Measurements from ENCODE around the gene INTS11. TPM values are rescaled to one million over a fixed set of nuclear protein-coding genes. Genes with fewer than 3 reads are reported as not detected.

The INTS11 gene
- total RNA-seq, 1 donor from 2014 or later, result 27.1 TPM

DNA sequence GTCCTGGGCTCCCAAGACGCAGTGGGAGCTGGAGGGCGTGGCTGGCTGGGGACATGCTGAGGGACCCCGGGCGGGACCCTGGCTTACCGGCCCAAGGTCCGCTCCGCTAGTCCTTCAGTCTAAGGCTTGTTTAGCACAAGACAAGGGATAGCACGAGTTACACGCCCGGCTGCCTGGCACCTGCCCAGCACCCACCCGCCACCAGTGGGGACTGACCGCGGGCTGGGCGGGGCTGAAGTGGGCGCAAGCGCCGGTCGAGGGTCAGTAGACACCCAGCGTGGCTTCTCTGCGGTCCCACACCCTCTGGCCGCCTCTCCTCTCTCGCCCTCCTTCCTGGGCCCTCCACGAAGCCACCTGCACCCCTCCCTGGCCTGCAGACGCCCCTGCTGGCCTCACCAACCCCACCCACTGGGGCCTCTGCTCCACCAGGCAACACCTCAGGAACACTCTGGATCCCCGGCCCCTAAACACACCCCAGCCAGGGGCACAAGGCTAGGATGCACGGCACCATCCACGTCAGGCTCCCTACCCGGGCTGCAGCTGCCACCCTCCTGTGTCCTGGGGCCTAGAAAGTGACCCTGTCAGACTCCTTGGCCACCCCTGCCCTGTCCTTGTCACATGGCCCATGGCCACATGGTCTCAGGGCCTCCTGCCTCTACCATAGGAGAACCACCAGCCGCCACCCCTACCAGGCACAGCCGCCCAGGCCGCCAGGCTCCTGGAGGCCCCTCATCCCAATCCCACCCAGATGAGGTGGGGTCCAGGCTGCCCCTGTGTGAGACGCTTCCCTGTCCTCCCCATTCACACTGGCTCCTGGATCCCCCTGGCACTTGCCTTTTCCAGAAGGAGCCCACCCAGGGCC is 12.7 kb upstream of the INTS11 start:
- Histone ChIP-seq H3K27me3 (ENCODE audit: control insufficient read depth in 3 of 3, insufficient read depth in 3 of 3, low read length in 3 of 3) (no peaks in the 10 kb centered on the region), H3K27ac (ENCODE audit: low read depth, low read length) (no peak overlapping the region), H3K4me3 (ENCODE audit: low read length in 3 of 3) (no peak overlapping the region), H3K36me3 (ENCODE audit: control insufficient read depth in 3 of 3, insufficient read depth in 3 of 3, low read length in 3 of 3) (peaks cover 33 to 48% (median 41%) of the 10 kb centered on the region in 3 donors), H3K4me1 (ENCODE audit: control insufficient read depth in 3 of 3, insufficient read depth in 3 of 3, low read length in 3 of 3) (peaks cover 0 to 38% (median 16%) of the 10 kb centered on the region in 3 donors), H3K9ac (ENCODE audit: low read depth in 1 of 3, low read length in 3 of 3) (no peak overlapping the region), H3K9me3 (ENCODE audit: control insufficient read depth in 3 of 3, low read length in 3 of 3) (no peaks in the 10 kb centered on the region)

DNA sequence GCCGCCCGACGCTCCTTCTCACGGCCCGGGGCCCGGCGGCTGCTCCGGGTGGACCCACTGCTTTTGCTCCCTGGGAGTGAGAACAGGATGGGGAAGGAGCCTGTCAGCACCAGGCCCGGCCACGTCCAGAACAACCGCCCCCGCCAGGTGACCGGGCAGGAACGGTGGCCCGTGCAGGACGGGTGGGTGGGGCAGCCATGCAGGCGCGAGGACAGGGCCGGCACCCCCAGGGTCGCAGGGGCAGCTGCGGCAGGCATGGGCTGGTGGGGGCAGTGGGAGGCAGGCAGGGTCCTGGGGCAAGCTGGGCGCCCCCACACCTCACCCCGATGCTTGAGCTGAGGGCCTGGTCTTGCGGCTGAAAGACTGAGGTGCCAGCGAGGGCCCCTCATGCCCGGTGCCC is 12.0 kb upstream of the INTS11 start:
- peaks cover 27 to 43% (median 36%) of the 10 kb centered on the region in 3 donors for H3K36me3 ChIP-seq (ENCODE audit: control insufficient read depth in 3 of 3, insufficient read depth in 3 of 3, low read length in 3 of 3)
- H3K9me3 ChIP-seq (ENCODE audit: control insufficient read depth in 3 of 3, low read length in 3 of 3), result no peaks in the 10 kb centered on the region
- H3K4me1 ChIP-seq (ENCODE audit: control insufficient read depth in 3 of 3, insufficient read depth in 3 of 3, low read length in 3 of 3), result peaks cover 0 to 36% (median 17%) of the 10 kb centered on the region in 3 donors
- H3K4me3 ChIP-seq (ENCODE audit: low read length in 3 of 3), result no peak overlapping the region
- no peak overlapping the region for H3K9ac ChIP-seq (ENCODE audit: low read depth in 1 of 3, low read length in 3 of 3)
- H3K27ac ChIP-seq (ENCODE audit: low read depth, low read length), result no peak overlapping the region
- H3K27me3 ChIP-seq (ENCODE audit: control insufficient read depth in 3 of 3, insufficient read depth in 3 of 3, low read length in 3 of 3), result peaks cover 0 to 2% (median 0%) of the 10 kb centered on the region in 3 donors

DNA sequence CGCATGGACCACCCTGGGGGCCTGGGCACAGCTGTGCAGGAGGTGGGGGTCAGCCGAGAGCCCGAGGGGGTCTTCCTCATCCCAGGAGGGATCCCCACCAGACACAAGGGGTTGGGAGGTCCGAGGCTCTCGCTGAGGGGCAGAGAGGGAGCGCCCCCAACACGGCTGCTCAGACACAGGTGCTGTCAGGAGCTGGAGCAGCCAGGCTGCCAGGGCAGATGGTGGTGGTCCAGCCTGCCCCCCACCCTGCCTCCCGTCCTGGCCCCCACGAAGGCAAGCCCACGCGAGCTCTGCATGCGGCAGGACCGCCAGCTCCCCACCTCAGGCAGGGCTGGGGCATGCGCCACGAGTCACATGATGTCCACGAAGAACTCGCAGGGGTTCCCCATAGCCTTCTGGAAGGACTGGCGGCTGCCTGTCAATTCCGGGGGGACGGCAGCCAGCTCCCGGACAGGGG is 11.4 kb upstream of the INTS11 start:
- H3K36me3 ChIP-seq (ENCODE audit: control insufficient read depth in 3 of 3, insufficient read depth in 3 of 3, low read length in 3 of 3), result peaks cover 22 to 37% (median 30%) of the 10 kb centered on the region in 3 donors
- H3K4me1 ChIP-seq (ENCODE audit: control insufficient read depth in 3 of 3, insufficient read depth in 3 of 3, low read length in 3 of 3), result peaks cover 5 to 36% (median 23%) of the 10 kb centered on the region in 3 donors
- no peak overlapping the region for H3K9ac ChIP-seq (ENCODE audit: low read depth in 1 of 3, low read length in 3 of 3)

DNA sequence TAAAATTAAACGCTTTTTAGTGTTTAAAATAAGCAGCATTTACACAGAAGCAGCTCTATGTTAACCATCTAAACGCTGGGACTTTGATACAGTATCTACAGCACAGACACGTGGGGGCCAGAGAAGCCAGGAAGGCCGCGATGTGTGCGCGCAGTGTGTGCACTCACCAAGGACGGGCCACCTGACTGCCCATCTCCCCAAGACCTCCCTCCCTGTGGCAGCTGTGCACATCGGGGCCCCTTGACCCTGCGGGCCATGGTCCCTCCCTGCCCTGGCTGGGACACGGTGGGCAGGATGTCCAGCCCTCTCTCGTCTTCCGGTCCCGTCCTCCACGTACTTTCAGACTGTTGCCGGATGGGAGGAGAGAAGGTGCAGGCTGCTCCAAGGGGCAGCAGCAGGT is 10.8 kb upstream of the INTS11 start:
- Histone ChIP-seq H3K36me3 (ENCODE audit: control insufficient read depth in 3 of 3, insufficient read depth in 3 of 3, low read length in 3 of 3) (peaks cover 16 to 31% (median 25%) of the 10 kb centered on the region in 3 donors), H3K4me1 (ENCODE audit: control insufficient read depth in 3 of 3, insufficient read depth in 3 of 3, low read length in 3 of 3) (peaks cover 10 to 42% (median 29%) of the 10 kb centered on the region in 3 donors), H3K27ac (ENCODE audit: low read depth, low read length) (no peak overlapping the region), H3K4me3 (ENCODE audit: low read length in 3 of 3) (no peak overlapping the region), H3K27me3 (ENCODE audit: control insufficient read depth in 3 of 3, insufficient read depth in 3 of 3, low read length in 3 of 3) (peaks cover 0 to 4% (median 0%) of the 10 kb centered on the region in 3 donors), H3K9me3 (ENCODE audit: control insufficient read depth in 3 of 3, low read length in 3 of 3) (no peaks in the 10 kb centered on the region), H3K9ac (ENCODE audit: low read depth in 1 of 3, low read length in 3 of 3) (no peak overlapping the region)

More for the DNA sequence above, 11.4 kb upstream of the INTS11 start:
- H3K9me3 ChIP-seq (ENCODE audit: control insufficient read depth in 3 of 3, low read length in 3 of 3), result no peaks in the 10 kb centered on the region
- peaks cover 0 to 4% (median 0%) of the 10 kb centered on the region in 3 donors for H3K27me3 ChIP-seq (ENCODE audit: control insufficient read depth in 3 of 3, insufficient read depth in 3 of 3, low read length in 3 of 3)
- no peak overlapping the region for H3K27ac ChIP-seq (ENCODE audit: low read depth, low read length)
- H3K4me3 ChIP-seq (ENCODE audit: low read length in 3 of 3), result no peak overlapping the region

DNA sequence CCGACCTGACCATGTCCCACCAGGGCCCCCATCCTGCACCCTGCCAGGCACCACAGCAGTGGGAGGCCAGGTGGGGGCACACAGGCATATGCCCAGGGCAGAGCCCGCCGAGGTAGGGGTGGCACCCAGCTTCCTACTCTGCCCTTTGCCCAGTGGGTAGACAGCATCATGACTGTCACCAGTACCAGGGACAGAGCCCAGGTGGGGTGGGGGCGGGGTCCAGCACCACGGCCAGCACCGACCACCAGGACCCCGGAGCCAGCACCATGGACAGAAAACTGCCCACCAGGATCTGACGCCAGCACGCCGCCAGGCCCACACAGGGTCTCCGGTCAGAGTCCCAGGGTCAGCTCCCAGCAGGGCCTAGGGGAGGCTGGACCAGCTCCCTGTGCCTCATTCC is 10.4 kb upstream of the INTS11 start:
- peaks cover 16 to 27% (median 20%) of the 10 kb centered on the region in 3 donors for H3K36me3 ChIP-seq (ENCODE audit: control insufficient read depth in 3 of 3, insufficient read depth in 3 of 3, low read length in 3 of 3)
- peaks cover 0 to 4% (median 3%) of the 10 kb centered on the region in 3 donors for H3K27me3 ChIP-seq (ENCODE audit: control insufficient read depth in 3 of 3, insufficient read depth in 3 of 3, low read length in 3 of 3)
- H3K4me3 ChIP-seq (ENCODE audit: low read length in 3 of 3), result no peak overlapping the region
- no peak overlapping the region for H3K27ac ChIP-seq (ENCODE audit: low read depth, low read length)
- H3K9ac ChIP-seq (ENCODE audit: low read depth in 1 of 3, low read length in 3 of 3), result no peak overlapping the region
- H3K4me1 ChIP-seq (ENCODE audit: control insufficient read depth in 3 of 3, insufficient read depth in 3 of 3, low read length in 3 of 3), result peaks cover 15 to 46% (median 33%) of the 10 kb centered on the region in 3 donors
- H3K9me3 ChIP-seq (ENCODE audit: control insufficient read depth in 3 of 3, low read length in 3 of 3), result no peaks in the 10 kb centered on the region

DNA sequence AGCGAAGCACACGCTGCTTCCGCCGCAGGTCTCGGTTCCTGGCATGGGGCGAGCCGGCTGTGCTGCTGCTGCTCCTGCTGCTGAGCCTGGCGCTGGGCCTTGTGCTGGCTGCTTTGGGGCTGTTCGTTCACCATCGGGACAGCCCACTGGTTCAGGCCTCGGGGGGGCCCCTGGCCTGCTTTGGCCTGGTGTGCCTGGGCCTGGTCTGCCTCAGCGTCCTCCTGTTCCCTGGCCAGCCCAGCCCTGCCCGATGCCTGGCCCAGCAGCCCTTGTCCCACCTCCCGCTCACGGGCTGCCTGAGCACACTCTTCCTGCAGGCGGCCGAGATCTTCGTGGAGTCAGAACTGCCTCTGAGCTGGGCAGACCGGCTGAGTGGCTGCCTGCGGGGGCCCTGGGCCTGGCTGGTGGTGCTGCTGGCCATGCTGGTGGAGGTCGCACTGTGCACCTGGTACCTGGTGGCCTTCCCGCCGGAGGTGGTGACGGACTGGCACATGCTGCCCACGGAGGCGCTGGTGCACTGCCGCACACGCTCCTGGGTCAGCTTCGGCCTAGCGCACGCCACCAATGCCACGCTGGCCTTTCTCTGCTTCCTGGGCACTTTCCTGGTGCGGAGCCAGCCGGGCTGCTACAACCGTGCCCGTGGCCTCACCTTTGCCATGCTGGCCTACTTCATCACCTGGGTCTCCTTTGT is 9.2 kb upstream of the INTS11 start:
- Histone ChIP-seq H3K27ac (ENCODE audit: low read depth, low read length) (no peak overlapping the region), H3K9ac (ENCODE audit: low read depth in 1 of 3, low read length in 3 of 3) (peak overlapping the region in 1 of 3 donors; percentile 45), H3K9me3 (ENCODE audit: control insufficient read depth in 3 of 3, low read length in 3 of 3) (no peaks in the 10 kb centered on the region), H3K4me1 (ENCODE audit: control insufficient read depth in 3 of 3, insufficient read depth in 3 of 3, low read length in 3 of 3) (peaks cover 23 to 58% (median 43%) of the 10 kb centered on the region in 3 donors), H3K4me3 (ENCODE audit: low read length in 3 of 3) (no peak overlapping the region), H3K27me3 (ENCODE audit: control insufficient read depth in 3 of 3, insufficient read depth in 3 of 3, low read length in 3 of 3) (peaks cover 0 to 5% (median 4%) of the 10 kb centered on the region in 3 donors), H3K36me3 (ENCODE audit: control insufficient read depth in 3 of 3, insufficient read depth in 3 of 3, low read length in 3 of 3) (peaks cover 8 to 27% (median 11%) of the 10 kb centered on the region in 3 donors)

DNA sequence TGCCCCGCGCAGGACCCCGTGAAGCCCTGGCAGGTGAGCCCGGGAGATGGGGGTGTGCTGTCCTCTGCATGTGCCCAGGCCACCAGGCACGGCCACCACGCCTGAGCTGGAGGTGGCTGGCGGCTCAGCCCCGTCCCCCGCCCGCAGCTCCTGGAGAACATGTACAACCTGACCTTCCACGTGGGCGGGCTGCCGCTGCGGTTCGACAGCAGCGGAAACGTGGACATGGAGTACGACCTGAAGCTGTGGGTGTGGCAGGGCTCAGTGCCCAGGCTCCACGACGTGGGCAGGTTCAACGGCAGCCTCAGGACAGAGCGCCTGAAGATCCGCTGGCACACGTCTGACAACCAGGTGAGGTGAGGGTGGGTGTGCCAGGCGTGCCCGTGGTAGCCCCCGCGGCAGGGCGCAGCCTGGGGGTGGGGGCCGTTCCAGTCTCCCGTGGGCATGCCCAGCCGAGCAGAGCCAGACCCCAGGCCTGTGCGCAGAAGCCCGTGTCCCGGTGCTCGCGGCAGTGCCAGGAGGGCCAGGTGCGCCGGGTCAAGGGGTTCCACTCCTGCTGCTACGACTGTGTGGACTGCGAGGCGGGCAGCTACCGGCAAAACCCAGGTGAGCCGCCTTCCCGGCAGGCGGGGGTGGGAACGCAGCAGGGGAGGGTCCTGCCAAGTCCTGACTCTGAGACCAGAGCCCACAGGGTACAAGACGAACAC is 8.5 kb upstream of the INTS11 start:
- Histone ChIP-seq H3K27me3 (ENCODE audit: control insufficient read depth in 3 of 3, insufficient read depth in 3 of 3, low read length in 3 of 3) (peaks cover 0 to 5% (median 4%) of the 10 kb centered on the region in 3 donors), H3K27ac (ENCODE audit: low read depth, low read length) (no peak overlapping the region), H3K4me3 (ENCODE audit: low read length in 3 of 3) (no peak overlapping the region), H3K4me1 (ENCODE audit: control insufficient read depth in 3 of 3, insufficient read depth in 3 of 3, low read length in 3 of 3) (peaks cover 26 to 60% (median 43%) of the 10 kb centered on the region in 3 donors), H3K9me3 (ENCODE audit: control insufficient read depth in 3 of 3, low read length in 3 of 3) (no peaks in the 10 kb centered on the region), H3K9ac (ENCODE audit: low read depth in 1 of 3, low read length in 3 of 3) (peak overlapping the region in 1 of 3 donors; percentile 45), H3K36me3 (ENCODE audit: control insufficient read depth in 3 of 3, insufficient read depth in 3 of 3, low read length in 3 of 3) (peaks cover 5 to 28% (median 10%) of the 10 kb centered on the region in 3 donors)

DNA sequence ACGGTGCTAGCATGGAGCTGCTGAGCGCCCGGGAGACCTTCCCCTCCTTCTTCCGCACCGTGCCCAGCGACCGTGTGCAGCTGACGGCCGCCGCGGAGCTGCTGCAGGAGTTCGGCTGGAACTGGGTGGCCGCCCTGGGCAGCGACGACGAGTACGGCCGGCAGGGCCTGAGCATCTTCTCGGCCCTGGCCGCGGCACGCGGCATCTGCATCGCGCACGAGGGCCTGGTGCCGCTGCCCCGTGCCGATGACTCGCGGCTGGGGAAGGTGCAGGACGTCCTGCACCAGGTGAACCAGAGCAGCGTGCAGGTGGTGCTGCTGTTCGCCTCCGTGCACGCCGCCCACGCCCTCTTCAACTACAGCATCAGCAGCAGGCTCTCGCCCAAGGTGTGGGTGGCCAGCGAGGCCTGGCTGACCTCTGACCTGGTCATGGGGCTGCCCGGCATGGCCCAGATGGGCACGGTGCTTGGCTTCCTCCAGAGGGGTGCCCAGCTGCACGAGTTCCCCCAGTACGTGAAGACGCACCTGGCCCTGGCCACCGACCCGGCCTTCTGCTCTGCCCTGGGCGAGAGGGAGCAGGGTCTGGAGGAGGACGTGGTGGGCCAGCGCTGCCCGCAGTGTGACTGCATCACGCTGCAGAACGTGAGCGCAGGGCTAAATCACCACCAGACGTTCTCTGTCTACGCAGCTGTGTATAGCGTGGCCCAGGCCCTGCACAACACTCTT is 7.7 kb upstream of the INTS11 start:
- Histone ChIP-seq H3K4me1 (ENCODE audit: control insufficient read depth in 3 of 3, insufficient read depth in 3 of 3, low read length in 3 of 3) (peaks cover 26 to 64% (median 43%) of the 10 kb centered on the region in 3 donors), H3K36me3 (ENCODE audit: control insufficient read depth in 3 of 3, insufficient read depth in 3 of 3, low read length in 3 of 3) (peaks cover 8 to 32% (median 16%) of the 10 kb centered on the region in 3 donors), H3K9me3 (ENCODE audit: control insufficient read depth in 3 of 3, low read length in 3 of 3) (no peaks in the 10 kb centered on the region), H3K27me3 (ENCODE audit: control insufficient read depth in 3 of 3, insufficient read depth in 3 of 3, low read length in 3 of 3) (peaks cover 0 to 5% (median 4%) of the 10 kb centered on the region in 3 donors), H3K9ac (ENCODE audit: low read depth in 1 of 3, low read length in 3 of 3) (peak overlapping the region in 1 of 3 donors; percentile 25), H3K27ac (ENCODE audit: low read depth, low read length) (no peak overlapping the region), H3K4me3 (ENCODE audit: low read length in 3 of 3) (no peak overlapping the region)

Data from skeletal muscle tissue (tissue), 4 donors.